Measurements from ENCODE around the gene HCAR2.
A peak's percentile ranks its signal among the peaks of the same experiment; 100 is the strongest.
"Not testable (repeated sequence)": the region's sequence is repeated elsewhere in the genome, so short reads cannot be mapped to it uniquely, and the experiment has no call there.

HCAR2 gene

GRCh38 chr12:122702890-122703611 lies at the start of gene HCAR2:
Gene HCAR2 (minus strand): TSS chr12:122703357. CDS start chr12:122703283, 74 bp downstream.
- not testable (repeated sequence) for DNase-seq (ENCODE audit: low read depth)

- peak; percentile 90 for DNase-seq (ENCODE audit: low read depth)
Observed at GRCh38 chr12:122752464-122753318, 49.5 kb upstream of the HCAR2 start, which contains the start of gene DENR. Gene DENR (plus strand): TSS chr12:122752824. CDS start chr12:122753702, 878 bp downstream.

GRCh38 chr12:122750781-122751515 lies 47.8 kb upstream of the HCAR2 start:
- DNase-seq (ENCODE audit: low read depth): not testable (repeated sequence)

- no peak for DNase-seq (ENCODE audit: low read depth)
Observed at GRCh38 chr12:122749569-122750332, 46.6 kb upstream of the HCAR2 start.

- no peak for DNase-seq (ENCODE audit: low read depth)
Observed at GRCh38 chr12:122747224-122748135, 44.3 kb upstream of the HCAR2 start.

- no peak for DNase-seq (ENCODE audit: low read depth)
Observed at GRCh38 chr12:122743895-122744525, 40.9 kb upstream of the HCAR2 start.

GRCh38 chr12:122740351-122740750 lies 37.2 kb upstream of the HCAR2 start:
- no peak for DNase-seq (ENCODE audit: low read depth)

- DNase-seq (ENCODE audit: low read depth): no peak
Observed at GRCh38 chr12:122738571-122738970, 35.4 kb upstream of the HCAR2 start.

GRCh38 chr12:122732611-122733010 lies 29.5 kb upstream of the HCAR2 start:
- no peak for DNase-seq (ENCODE audit: low read depth)

- DNase-seq (ENCODE audit: low read depth): no peak
Observed at GRCh38 chr12:122732170-122732569, 29.0 kb upstream of the HCAR2 start.

- DNase-seq (ENCODE audit: low read depth): no peak
Observed at GRCh38 chr12:122730215-122731014, 27.3 kb upstream of the HCAR2 start, which contains the start of gene HCAR1. Gene HCAR1 (minus strand): TSS chr12:122730844. CDS start chr12:122730339, 505 bp downstream.

GRCh38 chr12:122729583-122730214 lies 26.5 kb upstream of the HCAR2 start:
- DNase-seq (ENCODE audit: low read depth): no peak

- no peak for DNase-seq (ENCODE audit: low read depth)
Observed at GRCh38 chr12:122726080-122726558, 23.0 kb upstream of the HCAR2 start.

- no peak for DNase-seq (ENCODE audit: low read depth)
Observed at GRCh38 chr12:122725452-122726079, 22.4 kb upstream of the HCAR2 start.

GRCh38 chr12:122724641-122725243 lies 21.6 kb upstream of the HCAR2 start:
- no peak for DNase-seq (ENCODE audit: low read depth)

- no peak for DNase-seq (ENCODE audit: low read depth)
Observed at GRCh38 chr12:122722387-122722786, 19.2 kb upstream of the HCAR2 start.

GRCh38 chr12:122721057-122721545 lies 17.9 kb upstream of the HCAR2 start:
- DNase-seq (ENCODE audit: low read depth): no peak

Measured in stromal cell of bone marrow (primary cell).